HG02623 (cell line): ENCODE measurements around the gene DIP2C.
A peak's percentile ranks its signal among the peaks of the same experiment; 100 is the strongest.
"Not testable (repeated sequence)": the region's sequence is repeated elsewhere in the genome, so short reads cannot be mapped to it uniquely, and the experiment has no call there.

Experiments
- ATAC-seq: cut with Tn5 transposase; IDR thresholded peaks from one replicate; pipeline ENCODE4 v1.9.1; 2021; ENCODE audit warnings: moderate library complexity; ENCODE audit not compliant: unreplicated experiment

The DIP2C gene

GRCh38 chr10:525565-526315, 163.7 kb downstream of the DIP2C start:
- ATAC-seq: no peak

GRCh38 chr10:523925-524324, 165.5 kb downstream of the DIP2C start:
- no peak for ATAC-seq

- ATAC-seq: no peak
Observed at GRCh38 chr10:522350-522749, 167.1 kb downstream of the DIP2C start.

GRCh38 chr10:521261-522250, 167.9 kb downstream of the DIP2C start:
- no peak for ATAC-seq

- no peak for ATAC-seq
Observed at GRCh38 chr10:520402-520787, 169.1 kb downstream of the DIP2C start.

GRCh38 chr10:519716-520401, 169.6 kb downstream of the DIP2C start:
- no peak for ATAC-seq

GRCh38 chr10:519055-519715, 170.3 kb downstream of the DIP2C start:
- no peak for ATAC-seq

GRCh38 chr10:517872-518475, 171.5 kb downstream of the DIP2C start:
- ATAC-seq: no peak

- no peak for ATAC-seq
Observed at GRCh38 chr10:517241-517830, 172.1 kb downstream of the DIP2C start.

- no peak for ATAC-seq
Observed at GRCh38 chr10:516764-517163, 172.7 kb downstream of the DIP2C start.

GRCh38 chr10:515674-516073, 173.8 kb downstream of the DIP2C start:
- ATAC-seq: no peak

GRCh38 chr10:514137-514671, 175.3 kb downstream of the DIP2C start:
- no peak for ATAC-seq

GRCh38 chr10:513393-513792, 176.1 kb downstream of the DIP2C start:
- no peak for ATAC-seq

GRCh38 chr10:512661-513060, 176.8 kb downstream of the DIP2C start:
- ATAC-seq: not testable (repeated sequence)

- no peak for ATAC-seq
Observed at GRCh38 chr10:511849-512191, 177.6 kb downstream of the DIP2C start.

- peak; percentile 61 for ATAC-seq
Observed at GRCh38 chr10:511101-511848, 178.2 kb downstream of the DIP2C start.

GRCh38 chr10:510415-510881, 179.0 kb downstream of the DIP2C start:
- no peak for ATAC-seq

- ATAC-seq: no peak
Observed at GRCh38 chr10:509361-510102, 179.9 kb downstream of the DIP2C start.
